Chondrocyte (in vitro differentiated cells): ENCODE results near the gene MXD1. TPM values are rescaled to one million over a fixed set of nuclear protein-coding genes. Genes with fewer than 3 reads are reported as not detected.
A peak's percentile ranks its signal among the peaks of the same experiment; 100 is the strongest.

Source experiments
- DNase-seq: peaks from one replicate; pipeline ENCODE4 v3.0.0; 2021; ENCODE audit warnings: mixed read lengths, low spot score
- H3K27ac Mint-ChIP-seq: one replicate; pipeline ENCODE4 v1.8.0; 2021; ENCODE audit warnings: mild to moderate bottlenecking, moderate library complexity, mixed read lengths; ENCODE audit not compliant: unreplicated experiment
- H3K27me3 Mint-ChIP-seq: 2 replicates; pipeline ENCODE4 v1.8.0; 2021; ENCODE audit warnings: low read depth, mixed read lengths
- H3K36me3 Mint-ChIP-seq: 2 replicates; pipeline ENCODE4 v1.8.0; 2021; ENCODE audit warnings: low read depth, mixed read lengths
- H3K4me1 Mint-ChIP-seq: 2 replicates; pipeline ENCODE4 v1.8.0; 2021; ENCODE audit warnings: low read depth, mild to moderate bottlenecking, mixed read lengths
- H3K4me3 Mint-ChIP-seq: one replicate; pipeline ENCODE4 v1.8.0; 2021; ENCODE audit warnings: mild to moderate bottlenecking, moderate library complexity, mixed read lengths; ENCODE audit not compliant: unreplicated experiment
- H3K9me3 Mint-ChIP-seq: 2 replicates; pipeline ENCODE4 v1.8.0; 2021; ENCODE audit warnings: low read depth, mixed read lengths
- total RNA-seq: library from RNA; stranded (reverse); gene quantifications from 3 replicates; pipeline ENCODE4 v1.2.1, GENCODE V29; 2021
- TF ChIP-seq, protein P1 (sequence below): fragments of 200-600 bp; sonication (generic); IDR thresholded peaks from 2 replicates; pipeline ENCODE4 v1.5.0; 2021; ENCODE audit warnings: antibody characterized with exemption, mild to moderate bottlenecking, moderate library complexity

The MXD1 gene
- total RNA-seq, 1 donor from 2014 or later = 16.9 TPM

DNA sequence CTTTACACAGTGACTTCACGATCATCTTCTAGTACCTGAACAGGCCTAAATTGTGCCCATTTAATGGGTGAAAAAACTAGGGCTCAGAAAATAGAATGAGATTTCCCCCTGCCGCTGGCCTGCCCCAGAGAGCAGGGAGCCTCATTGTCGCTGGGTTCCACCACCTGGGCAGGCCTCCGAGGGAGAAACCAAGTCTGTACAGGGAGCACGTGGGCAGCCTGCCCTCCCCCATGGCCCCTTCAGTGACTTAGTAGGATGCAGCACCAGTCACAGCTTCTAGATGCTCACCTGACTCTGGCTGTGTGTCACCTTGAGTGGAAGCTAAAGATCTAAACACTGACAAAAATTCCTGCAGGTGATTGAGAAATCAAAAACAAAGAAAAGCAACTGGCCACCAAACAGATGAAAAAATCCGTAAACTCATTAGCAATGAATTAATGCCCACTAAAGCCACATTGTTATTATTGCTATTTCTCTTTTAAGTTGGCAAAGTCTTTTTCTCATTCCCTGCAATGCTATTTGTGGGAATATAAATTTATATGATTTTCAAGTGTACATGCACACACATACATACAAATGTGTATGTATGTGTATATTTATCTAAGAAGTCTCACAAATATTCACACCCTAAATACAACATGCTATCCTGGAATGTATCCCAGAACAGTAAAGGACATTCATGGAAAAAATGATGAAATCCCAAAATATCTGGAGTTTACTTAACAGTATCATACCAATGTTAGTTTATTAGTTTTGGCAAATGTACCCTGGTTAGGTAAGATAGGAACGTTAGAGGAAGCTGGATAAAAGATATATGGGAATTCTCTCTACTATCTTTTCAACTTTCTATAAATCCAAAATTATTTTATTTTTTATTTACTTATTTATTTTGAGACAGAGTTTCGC is 65.2 kb downstream of the MXD1 start:
- Mint-ChIP-seq H3K27ac (peak overlapping the region; percentile 17), H3K36me3 (no peaks in the 10 kb centered on the region)
- no peak for DNase-seq

DNA sequence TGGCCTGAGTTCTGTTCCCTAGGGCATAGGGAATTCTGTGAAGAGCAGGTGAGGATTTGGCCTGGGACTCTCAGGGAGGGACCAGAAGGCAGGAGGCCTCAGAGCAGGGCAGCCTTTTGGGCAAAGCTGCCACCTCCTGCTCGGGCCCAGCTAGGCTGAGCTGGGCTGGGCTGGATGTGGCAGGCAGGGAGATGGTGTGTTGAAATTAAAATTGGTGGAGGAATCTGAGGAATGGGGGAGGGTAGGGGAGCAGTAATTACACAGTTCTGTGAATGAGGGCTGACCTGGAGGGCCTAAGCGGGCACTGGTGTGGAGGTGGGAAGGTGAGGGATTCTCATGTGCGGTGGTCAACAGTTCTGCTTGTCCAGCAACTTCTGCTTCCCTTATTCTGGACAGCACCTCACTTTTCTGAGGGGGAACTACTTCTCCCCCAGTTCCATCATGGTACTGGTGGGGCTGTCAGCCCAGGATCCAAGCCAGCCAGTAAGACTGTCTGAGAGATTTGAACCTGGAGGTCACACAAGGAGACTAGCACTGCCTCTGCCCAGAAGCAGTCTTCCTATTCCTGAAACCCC is 68.6 kb downstream of the MXD1 start:
- no peaks in the 10 kb centered on the region for H3K9me3 Mint-ChIP-seq
- no peak for DNase-seq
- H3K4me1 Mint-ChIP-seq = peaks cover 10% of the 10 kb centered on the region
- TF ChIP-seq, protein P1, sequence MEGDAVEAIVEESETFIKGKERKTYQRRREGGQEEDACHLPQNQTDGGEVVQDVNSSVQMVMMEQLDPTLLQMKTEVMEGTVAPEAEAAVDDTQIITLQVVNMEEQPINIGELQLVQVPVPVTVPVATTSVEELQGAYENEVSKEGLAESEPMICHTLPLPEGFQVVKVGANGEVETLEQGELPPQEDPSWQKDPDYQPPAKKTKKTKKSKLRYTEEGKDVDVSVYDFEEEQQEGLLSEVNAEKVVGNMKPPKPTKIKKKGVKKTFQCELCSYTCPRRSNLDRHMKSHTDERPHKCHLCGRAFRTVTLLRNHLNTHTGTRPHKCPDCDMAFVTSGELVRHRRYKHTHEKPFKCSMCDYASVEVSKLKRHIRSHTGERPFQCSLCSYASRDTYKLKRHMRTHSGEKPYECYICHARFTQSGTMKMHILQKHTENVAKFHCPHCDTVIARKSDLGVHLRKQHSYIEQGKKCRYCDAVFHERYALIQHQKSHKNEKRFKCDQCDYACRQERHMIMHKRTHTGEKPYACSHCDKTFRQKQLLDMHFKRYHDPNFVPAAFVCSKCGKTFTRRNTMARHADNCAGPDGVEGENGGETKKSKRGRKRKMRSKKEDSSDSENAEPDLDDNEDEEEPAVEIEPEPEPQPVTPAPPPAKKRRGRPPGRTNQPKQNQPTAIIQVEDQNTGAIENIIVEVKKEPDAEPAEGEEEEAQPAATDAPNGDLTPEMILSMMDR = no peak
- no peaks in the 10 kb centered on the region for H3K36me3 Mint-ChIP-seq
- no peak overlapping the region for H3K4me3 Mint-ChIP-seq
- no peaks in the 10 kb centered on the region for H3K27me3 Mint-ChIP-seq
- H3K27ac Mint-ChIP-seq = no peak overlapping the region

More for the DNA sequence above, 65.2 kb downstream of the MXD1 start:
- Mint-ChIP-seq H3K27me3 (no peaks in the 10 kb centered on the region), H3K9me3 (no peaks in the 10 kb centered on the region), H3K4me3 (no peak overlapping the region), H3K4me1 (peaks cover 10% of the 10 kb centered on the region)
- TF ChIP-seq, protein P1 = no peak

DNA sequence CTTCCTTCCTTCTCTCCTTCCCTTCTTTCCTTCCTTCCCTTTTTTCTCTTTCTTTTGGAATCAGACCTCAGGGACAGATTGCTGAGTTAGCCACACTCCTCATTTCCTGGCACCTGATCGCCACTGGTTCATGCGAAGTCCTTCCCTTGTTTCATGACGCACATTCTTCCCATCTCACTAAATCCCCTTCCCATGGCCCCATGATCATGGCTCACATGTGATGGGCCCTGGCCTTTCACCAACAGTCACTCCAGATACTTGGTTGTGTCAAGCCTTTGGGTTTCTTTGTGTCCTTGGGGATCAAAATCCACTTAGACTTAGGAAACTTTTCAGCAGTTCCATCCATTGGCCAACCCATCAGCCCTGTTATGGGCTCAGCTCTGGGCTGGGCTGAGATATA is 70.3 kb downstream of the MXD1 start:
- TF ChIP-seq, protein P1 = no peak
- H3K27ac Mint-ChIP-seq = no peak overlapping the region
- DNase-seq = no peak
- H3K4me3 Mint-ChIP-seq = no peak overlapping the region
- H3K9me3 Mint-ChIP-seq = no peaks in the 10 kb centered on the region
- peaks cover 5% of the 10 kb centered on the region for H3K4me1 Mint-ChIP-seq
- no peaks in the 10 kb centered on the region for H3K27me3 Mint-ChIP-seq
- H3K36me3 Mint-ChIP-seq = no peaks in the 10 kb centered on the region

DNA sequence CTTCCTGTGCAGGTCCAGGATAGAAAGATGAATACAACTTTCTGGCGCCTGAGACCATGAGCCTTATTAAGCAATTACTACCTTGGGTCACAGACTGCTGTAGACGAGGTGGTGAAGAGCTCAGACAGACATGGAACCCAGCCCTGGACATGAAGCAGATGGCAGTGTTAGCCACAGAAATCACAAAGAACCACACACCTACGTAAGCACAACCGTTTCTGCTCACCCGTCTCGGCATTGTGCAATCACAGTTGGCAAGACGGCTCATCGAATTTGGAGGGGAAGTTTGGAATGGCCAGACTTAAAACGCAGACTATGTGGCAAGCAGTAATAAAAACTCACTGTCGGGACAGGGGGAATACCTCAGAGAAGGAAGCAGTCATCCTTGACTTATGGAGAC is 70.8 kb downstream of the MXD1 start:
- no peaks in the 10 kb centered on the region for H3K9me3 Mint-ChIP-seq
- no peak overlapping the region for H3K4me3 Mint-ChIP-seq
- DNase-seq = no peak
- H3K27ac Mint-ChIP-seq = no peak overlapping the region
- no peaks in the 10 kb centered on the region for H3K27me3 Mint-ChIP-seq
- TF ChIP-seq, protein P1 = no peak
- H3K36me3 Mint-ChIP-seq = no peaks in the 10 kb centered on the region
- peaks cover 2% of the 10 kb centered on the region for H3K4me1 Mint-ChIP-seq

DNA sequence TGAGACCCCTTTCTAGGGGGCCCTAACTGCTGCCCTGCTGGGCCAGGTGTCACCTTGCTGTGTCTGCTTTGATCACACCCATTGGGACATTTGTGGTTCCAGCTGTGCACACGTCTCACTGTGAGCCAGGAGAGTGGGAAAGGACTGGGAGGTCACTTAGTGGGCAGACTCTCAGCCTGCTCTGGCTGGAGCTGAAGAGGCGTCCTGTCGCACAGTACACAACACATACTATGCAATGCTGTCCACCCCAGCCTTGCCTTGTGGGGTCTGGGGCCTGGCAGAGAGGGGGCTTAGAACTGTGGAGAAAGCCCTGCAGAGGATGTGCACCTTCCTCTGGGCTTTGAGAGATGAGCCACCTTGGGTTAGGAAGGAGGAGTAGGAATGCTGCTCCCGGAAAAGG is 71.8 kb downstream of the MXD1 start:
- Mint-ChIP-seq H3K27me3 (no peaks in the 10 kb centered on the region), H3K27ac (no peak overlapping the region), H3K4me3 (no peak overlapping the region), H3K36me3 (no peaks in the 10 kb centered on the region), H3K9me3 (no peaks in the 10 kb centered on the region), H3K4me1 (peaks cover 2% of the 10 kb centered on the region)
- TF ChIP-seq, protein P1 = no peak
- no peak for DNase-seq
